Uterus (tissue), 2 donors: ENCODE measurements around the gene KIR2DL4.
"Not testable (repeated sequence)": the region's sequence is repeated elsewhere in the genome, so short reads cannot be mapped to it uniquely, and the experiment has no call there.

Experiments used
- CTCF ChIP-seq, 4 experiments: fragments of 200-600 bp in 2 of 4; fragments of 450-650 bp in 2 of 4; sonication (generic) in 2 of 4; IDR thresholded peaks; one replicate each; pipeline ENCODE4 v1.5.1; 2016 to 2019; ENCODE audit warnings: antibody characterized with exemption in 4 of 4, mild to moderate bottlenecking in 2 of 4, moderate library complexity in 1 of 4
- POLR2A ChIP-seq, 2 donors: fragments of 450-650 bp; IDR thresholded peaks; one replicate each; pipeline ENCODE4 v1.6.1; 2016; ENCODE audit warnings: antibody characterized with exemption in 2 of 2, mild to moderate bottlenecking in 1 of 2, moderate library complexity in 1 of 2

GRCh38 chr19:54775830-54776229 lies 27.6 kb upstream of the KIR2DL4 start:
- not testable (repeated sequence) for TF ChIP-seq CTCF, POLR2A (IDR thresholded peaks at IDR 0.05)
